HepG2 (cell line): ENCODE data around the gene ACTR3. TPM values are rescaled to one million over a fixed set of nuclear protein-coding genes. Genes with fewer than 3 reads are reported as not detected.

Experiments
- ATAC-seq: fragments of 200-7000 bp; cut with Tn5 transposase; 3 replicates; pipeline ENCODE4 v1.9.1; 2020; ENCODE audit warnings: mild to moderate bottlenecking, moderate library complexity
- BruUV-seq: library from RNA; stranded (reverse); fragments of 400-500 nt; replicated peaks from 2 replicates; lab custom pipeline; 2021; lab: Mats Ljungman, UMichigan
- CTCF ChIA-PET: fragments of 300-600 bp; formaldehyde crosslinking; extraction: SDS; loops from one replicate; lab custom pipeline; 2021; ENCODE audit warnings: low total read pairs, inconsistent platforms, low intra/inter-chr PET ratio; lab: Yijun Ruan, JAX
- POLR2A ChIA-PET: fragments of 350-600 bp; sonication (Branson Sonifier 250); formaldehyde crosslinking; loops from one replicate; lab custom pipeline; 2020; ENCODE audit warnings: antibody characterized with exemption, inconsistent platforms; lab: Yijun Ruan, JAX
- DNase-seq: peaks from one replicate; pipeline ENCODE4 v3.0.0-alpha.2; 2015; ENCODE audit warnings: low spot score
- FAIRE-seq: peaks from 3 replicates; lab custom pipeline; 2011; peaks lifted over from hg19 to GRCh38; lab: Jason Lieb, UNC
- H2AFZ ChIP-seq: one replicate; pipeline ENCODE4 v1.6.1; 2011; ENCODE audit warnings: low read length, inconsistent platforms
- H3K27ac ChIP-seq: fragments of 300-600 bp; 3 replicates; pipeline ENCODE4 v1.8.0; 2011; ENCODE audit warnings: mixed run types, mild to moderate bottlenecking, mixed read lengths, low read length, inconsistent platforms; ENCODE audit not compliant: insufficient read depth; ENCODE audit errors: extremely low read length
- H3K27me3 ChIP-seq, 2 experiments: fragments of 200-600 bp in 1 of 2; 2 replicates in 1 of 2; 3 replicates in 1 of 2; pipeline versions ENCODE4 v1.6.0 to v1.8.0; 2011; ENCODE audit warnings: low read length in 2 of 2, mild to moderate bottlenecking in 2 of 2, moderate library complexity in 2 of 2, inconsistent platforms in 1 of 2; ENCODE audit not compliant: insufficient read depth in 2 of 2, control insufficient read depth in 1 of 2
- H3K36me3 ChIP-seq, 2 experiments: fragments of 200-600 bp in 1 of 2; replicated peaks in 1 of 2; 2 replicates in 1 of 2; 3 replicates in 1 of 2; pipeline versions ENCODE4 v1.5.1 to v1.8.0; 2011; ENCODE audit warnings: low read length in 2 of 2, inconsistent platforms in 1 of 2; ENCODE audit not compliant: insufficient read depth in 2 of 2, control insufficient read depth in 1 of 2
- H3K4me1 ChIP-seq: 2 replicates; pipeline ENCODE4 v1.5.1; 2012; ENCODE audit warnings: low read length, inconsistent platforms; ENCODE audit not compliant: insufficient read depth
- H3K4me2 ChIP-seq: 2 replicates; pipeline ENCODE4 v1.6.0; 2011; ENCODE audit warnings: low read depth, low read length, inconsistent platforms
- H3K4me3 ChIP-seq, 3 experiments: fragments of 200-600 bp in 1 of 3; sonication (generic), shearing (Covaris generic) in 1 of 3; replicated peaks in 1 of 3; 2 replicates each; pipeline ENCODE4 v1.5.1; 2011 to 2016; ENCODE audit warnings: low read length in 3 of 3, inconsistent platforms in 2 of 3, low read depth in 2 of 3, mild to moderate bottlenecking in 2 of 3, control low read depth in 1 of 3, mixed read lengths in 1 of 3; ENCODE audit not compliant: insufficient read depth in 1 of 3
- H3K79me2 ChIP-seq: one replicate; pipeline ENCODE4 v1.6.1; 2011; ENCODE audit warnings: low read length, inconsistent platforms; ENCODE audit not compliant: insufficient read depth
- H3K9ac ChIP-seq: 2 replicates; pipeline ENCODE4 v1.6.0; 2011; ENCODE audit warnings: mild to moderate bottlenecking, low read depth, low read length, inconsistent platforms; ENCODE audit not compliant: insufficient read depth
- H3K9me3 ChIP-seq: 2 replicates; pipeline ENCODE4 v1.5.1; 2012; ENCODE audit warnings: mild to moderate bottlenecking, low read length
- H4K20me1 ChIP-seq: 2 replicates; pipeline ENCODE4 v1.6.0; 2011; ENCODE audit warnings: inconsistent platforms, mild to moderate bottlenecking, low read length, moderate library complexity; ENCODE audit not compliant: insufficient read depth
- JARID2 ChIP-seq: sonication (generic); formaldehyde crosslinking; IDR thresholded peaks from 2 replicates; pipeline ENCODE4 v1.8.1; 2023; ENCODE audit warnings: missing genetic modification reagents, inconsistent platforms; ENCODE audit not compliant: insufficient replicate concordance
- NFE2 ChIP-seq: sonication (generic); formaldehyde crosslinking; IDR thresholded peaks from 2 replicates; pipeline ENCODE4 v1.4.0; 2020; ENCODE audit warnings: missing genetic modification reagents
- RAD21 ChIP-seq: fragments of 450-650 bp; formaldehyde crosslinking; IDR thresholded peaks from 2 replicates; pipeline ENCODE4 v1.5.0; 2020; ENCODE audit warnings: mild to moderate bottlenecking
- SRSF1 ChIP-seq: fragments of 200-400 bp; formaldehyde crosslinking; optimal IDR thresholded peaks from 2 replicates; pipeline ENCODE3; 2017; ENCODE audit warnings: mild to moderate bottlenecking, low read depth, low read length, moderate library complexity
- TARDBP ChIP-seq: sonication (generic); formaldehyde crosslinking; IDR thresholded peaks from 2 replicates; pipeline ENCODE4 v1.8.0; 2022; ENCODE audit warnings: mild to moderate bottlenecking, missing genetic modification reagents
- ZNF468 ChIP-seq: sonication (generic); formaldehyde crosslinking; IDR thresholded peaks from 2 replicates; pipeline ENCODE4 v1.8.0; 2022; ENCODE audit warnings: mild to moderate bottlenecking, moderate library complexity, missing genetic modification reagents
- ZNF670 ChIP-seq: sonication (generic); formaldehyde crosslinking; IDR thresholded peaks from 2 replicates; pipeline ENCODE4 v1.8.0; 2022; ENCODE audit warnings: mild to moderate bottlenecking, missing genetic modification reagents, borderline replicate concordance
- ZNF816 ChIP-seq: sonication (generic); formaldehyde crosslinking; IDR thresholded peaks from 2 replicates; pipeline ENCODE4 v1.8.0; 2022; ENCODE audit warnings: missing genetic modification reagents, mild to moderate bottlenecking, borderline replicate concordance
- ZNF839 ChIP-seq: sonication (generic); formaldehyde crosslinking; IDR thresholded peaks from 2 replicates; pipeline ENCODE4 v1.4.0; 2020; ENCODE audit warnings: missing genetic modification reagents, mild to moderate bottlenecking, borderline replicate concordance
- ZSCAN20 ChIP-seq: sonication (generic); formaldehyde crosslinking; IDR thresholded peaks from 2 replicates; pipeline ENCODE4 v1.4.0; 2020; ENCODE audit warnings: missing genetic modification reagents, mild to moderate bottlenecking, borderline replicate concordance
- WGBS: methylation state at CpG from one replicate; pipeline ENCODE4 v1.1.6; 2017; ENCODE audit warnings: low lambda C conversion rate; 5-methylcytosine and 5-hydroxymethylcytosine counted together
- in situ Hi-C: cut with HindIII; loops from 2 replicates; pipeline ENCODE4 v1.10.0; 2017; ENCODE audit warnings: low pct_unique_long_range_greater_than_20kb; ENCODE audit not compliant: extremely low pct_ligation_motif_present
- intact Hi-C: fragments of 100-400 bp; cut with micrococcal nuclease; formaldehyde crosslinking; loops from one replicate; pipeline ENCODE4 v1.10.0; 2022; ENCODE audit not compliant: unreplicated experiment
- polyA plus RNA-seq, 8 experiments: library from polyadenylated mRNA; depleted of rRNA in 3 of 8; stranded (reverse) in 7 of 8; unstranded in 1 of 8; fragments of >200 nt; fragmentation: Illumina TruSeq in 4 of 8; extraction: Trizol in 4 of 8; gene quantifications; 2 replicates each; pipeline versions ENCODE4 v1.2.1 to v1.2.3, GENCODE V29; 2011 to 2016; ENCODE audit warnings: low read depth in 4 of 8, missing spikeins in 1 of 8, mixed read lengths in 1 of 8; ENCODE audit not compliant: insufficient read depth in 1 of 8
- total RNA-seq, 5 experiments: library from RNA; depleted of rRNA; stranded (reverse); fragments of >200 nt; fragmentation: Illumina TruSeq; extraction: Trizol; gene quantifications; 2 replicates each; pipeline ENCODE4 v1.2.3, GENCODE V29; 2016; ENCODE audit warnings: low read depth in 1 of 5
- TF ChIP-seq, protein P1 (sequence below): sonication (generic); formaldehyde crosslinking; IDR thresholded peaks from 2 replicates; pipeline ENCODE4 v1.4.0; 2020; ENCODE audit warnings: missing genetic modification reagents; ENCODE audit errors: not compliant biosample characterization
- TF ChIP-seq, protein P2 (sequence below): sonication (generic); formaldehyde crosslinking; IDR thresholded peaks from 2 replicates; pipeline ENCODE4 v1.5.0; 2020; ENCODE audit warnings: missing genetic modification reagents
- TF ChIP-seq, protein P3 (sequence below): sonication (generic); formaldehyde crosslinking; conservative IDR thresholded peaks from 2 replicates; pipeline ENCODE4 v1.4.0; 2020; ENCODE audit warnings: missing genetic modification reagents
- TF ChIP-seq, protein P4 (sequence below): sonication (generic); formaldehyde crosslinking; IDR thresholded peaks from 2 replicates; pipeline ENCODE4 v1.5.1; 2020; ENCODE audit warnings: mild to moderate bottlenecking, missing genetic modification reagents, moderate library complexity

Gene ACTR3
- total and polyA plus RNA-seq, 2 of the 13 experiments (the other 11 are each of a cell fraction or from before 2014, with no cell fraction given), result 123 to 225 TPM

DNA sequence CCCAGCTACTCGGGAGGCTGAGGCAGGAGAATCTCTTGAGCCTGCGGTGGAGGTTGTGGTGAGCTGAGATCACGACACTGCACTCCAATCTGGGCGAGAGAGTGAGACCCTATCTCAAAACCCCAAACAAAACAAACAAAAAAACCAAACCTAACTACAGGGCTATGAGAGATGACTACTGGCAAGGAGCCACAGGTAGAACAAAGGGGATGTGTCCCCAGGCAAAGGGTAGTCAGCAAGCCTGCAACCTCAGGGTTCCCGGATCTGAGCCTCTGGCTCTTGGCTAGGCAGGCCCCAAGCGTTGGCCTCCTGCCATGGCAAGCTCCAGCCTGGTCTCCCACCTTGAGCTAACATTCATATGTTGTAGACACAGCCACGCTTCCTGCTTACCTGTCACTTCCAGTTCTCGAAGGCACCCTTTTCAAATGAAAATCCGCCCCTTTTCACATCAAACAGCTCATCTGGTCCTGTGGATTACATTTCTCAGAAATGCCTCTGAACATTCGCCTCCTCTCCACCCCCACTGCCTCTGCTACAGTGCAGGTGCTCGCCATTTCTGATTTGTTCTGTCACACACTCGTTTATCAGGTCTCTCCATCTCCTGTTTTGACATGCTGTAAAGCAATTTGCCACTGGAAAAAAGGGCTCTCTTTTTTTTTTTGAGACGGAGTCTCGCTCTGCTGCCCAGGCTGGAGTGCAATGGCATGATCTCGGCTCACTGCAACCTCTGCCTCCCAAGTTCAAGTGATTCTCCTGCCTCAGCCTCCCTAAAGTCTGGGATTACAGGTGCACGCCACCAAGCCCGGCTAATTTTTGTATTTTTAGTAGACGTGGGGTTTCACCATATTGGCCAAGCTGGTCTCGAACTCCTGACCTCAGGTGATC is 13.1 kb upstream of the ACTR3 start:
- H4K20me1 ChIP-seq, result no peaks in the 10 kb centered on the region
- H3K27me3 ChIP-seq, result no peaks in the 10 kb centered on the region
- intact Hi-C loops (loop anchor here (1.0 to 2.0 kb wide), 3 partner anchors 13 to 120 kb away; partner anchors contain the start of gene SLC35F5), in situ Hi-C loops (no loop called here)
- ATAC-seq (peak; percentile 99), FAIRE-seq (peak; percentile 96), DNase-seq (peak; percentile 98)
- no TSS peak for BruUV-seq
- peak overlapping the region; percentile 42 for H3K9ac ChIP-seq
- no peaks in the 10 kb centered on the region for H3K36me3 ChIP-seq
- no peaks in the 10 kb centered on the region for H3K9me3 ChIP-seq
- ChIA-PET POLR2A (interaction anchor here (0.8 to 4.5 kb wide), 9 partner anchors 9 to 120 kb away, joined by 3 to 79 read pairs (median 5); partner anchors contain the start of genes ACTR3 and SLC35F5), CTCF (no interaction called here)
- no peaks in the 10 kb centered on the region for H3K79me2 ChIP-seq
- H3K4me2 ChIP-seq, result peak overlapping the region; percentile 88
- H3K4me1 ChIP-seq, result peaks cover 34% of the 10 kb centered on the region
- peak overlapping the region; percentile 43 to 53 (median 45) for H3K4me3 ChIP-seq
- 7% methylated on average over 19 of the region's 19 CpGs for WGBS
- peak overlapping the region; percentile 77 for H2AFZ ChIP-seq
- peak overlapping the region; percentile 25 for H3K27ac ChIP-seq
- TF ChIP-seq ZNF670 (CRISPR knock-in tag) (no peak), JARID2 (no peak), ZNF839 (CRISPR knock-in tag) (0 out of 2 replicates have a peak, but pooled peaks have one; percentile 56), ZNF468 (0 out of 2 replicates have a peak, but pooled peaks have one; percentile 75), RAD21 (peak; percentile 52; the same call in 1 of the 2 replicates), SRSF1 (peak; percentile 47), ZNF816 (CRISPR knock-in tag) (peak; percentile 32; the same call in 1 of the 2 replicates), TARDBP (peak; percentile 68; the same call in 1 of the 2 replicates), NFE2 (CRISPR knock-in tag) (no peak), ZSCAN20 (CRISPR knock-in tag) (no peak)
- TF ChIP-seq, protein P1, sequence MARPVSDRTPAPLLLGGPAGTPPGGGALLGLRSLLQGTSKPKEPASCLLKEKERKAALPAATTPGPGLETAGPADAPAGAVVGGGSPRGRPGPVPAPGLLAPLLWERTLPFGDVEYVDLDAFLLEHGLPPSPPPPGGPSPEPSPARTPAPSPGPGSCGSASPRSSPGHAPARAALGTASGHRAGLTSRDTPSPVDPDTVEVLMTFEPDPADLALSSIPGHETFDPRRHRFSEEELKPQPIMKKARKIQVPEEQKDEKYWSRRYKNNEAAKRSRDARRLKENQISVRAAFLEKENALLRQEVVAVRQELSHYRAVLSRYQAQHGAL, result no peak
- TF ChIP-seq, protein P2, sequence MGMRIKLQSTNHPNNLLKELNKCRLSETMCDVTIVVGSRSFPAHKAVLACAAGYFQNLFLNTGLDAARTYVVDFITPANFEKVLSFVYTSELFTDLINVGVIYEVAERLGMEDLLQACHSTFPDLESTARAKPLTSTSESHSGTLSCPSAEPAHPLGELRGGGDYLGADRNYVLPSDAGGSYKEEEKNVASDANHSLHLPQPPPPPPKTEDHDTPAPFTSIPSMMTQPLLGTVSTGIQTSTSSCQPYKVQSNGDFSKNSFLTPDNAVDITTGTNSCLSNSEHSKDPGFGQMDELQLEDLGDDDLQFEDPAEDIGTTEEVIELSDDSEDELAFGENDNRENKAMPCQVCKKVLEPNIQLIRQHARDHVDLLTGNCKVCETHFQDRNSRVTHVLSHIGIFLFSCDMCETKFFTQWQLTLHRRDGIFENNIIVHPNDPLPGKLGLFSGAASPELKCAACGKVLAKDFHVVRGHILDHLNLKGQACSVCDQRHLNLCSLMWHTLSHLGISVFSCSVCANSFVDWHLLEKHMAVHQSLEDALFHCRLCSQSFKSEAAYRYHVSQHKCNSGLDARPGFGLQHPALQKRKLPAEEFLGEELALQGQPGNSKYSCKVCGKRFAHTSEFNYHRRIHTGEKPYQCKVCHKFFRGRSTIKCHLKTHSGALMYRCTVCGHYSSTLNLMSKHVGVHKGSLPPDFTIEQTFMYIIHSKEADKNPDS, result no peak
- TF ChIP-seq, protein P3, sequence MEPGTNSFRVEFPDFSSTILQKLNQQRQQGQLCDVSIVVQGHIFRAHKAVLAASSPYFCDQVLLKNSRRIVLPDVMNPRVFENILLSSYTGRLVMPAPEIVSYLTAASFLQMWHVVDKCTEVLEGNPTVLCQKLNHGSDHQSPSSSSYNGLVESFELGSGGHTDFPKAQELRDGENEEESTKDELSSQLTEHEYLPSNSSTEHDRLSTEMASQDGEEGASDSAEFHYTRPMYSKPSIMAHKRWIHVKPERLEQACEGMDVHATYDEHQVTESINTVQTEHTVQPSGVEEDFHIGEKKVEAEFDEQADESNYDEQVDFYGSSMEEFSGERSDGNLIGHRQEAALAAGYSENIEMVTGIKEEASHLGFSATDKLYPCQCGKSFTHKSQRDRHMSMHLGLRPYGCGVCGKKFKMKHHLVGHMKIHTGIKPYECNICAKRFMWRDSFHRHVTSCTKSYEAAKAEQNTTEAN (CRISPR knock-in tag), result peak; percentile 49; the same call in 1 of the 2 replicates
- TF ChIP-seq, protein P4, sequence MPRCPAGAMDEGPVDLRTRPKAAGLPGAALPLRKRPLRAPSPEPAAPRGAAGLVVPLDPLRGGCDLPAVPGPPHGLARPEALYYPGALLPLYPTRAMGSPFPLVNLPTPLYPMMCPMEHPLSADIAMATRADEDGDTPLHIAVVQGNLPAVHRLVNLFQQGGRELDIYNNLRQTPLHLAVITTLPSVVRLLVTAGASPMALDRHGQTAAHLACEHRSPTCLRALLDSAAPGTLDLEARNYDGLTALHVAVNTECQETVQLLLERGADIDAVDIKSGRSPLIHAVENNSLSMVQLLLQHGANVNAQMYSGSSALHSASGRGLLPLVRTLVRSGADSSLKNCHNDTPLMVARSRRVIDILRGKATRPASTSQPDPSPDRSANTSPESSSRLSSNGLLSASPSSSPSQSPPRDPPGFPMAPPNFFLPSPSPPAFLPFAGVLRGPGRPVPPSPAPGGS (CRISPR knock-in tag), result 0 out of 2 replicates have a peak, but pooled peaks have one; percentile 7
